ENCODE results near the gene MAP3K2.
A peak's percentile ranks its signal among the peaks of the same experiment; 100 is the strongest.
"Not testable (repeated sequence)": the region's sequence is repeated elsewhere in the genome, so short reads cannot be mapped to it uniquely, and the experiment has no call there.

The MAP3K2 gene

DNA sequence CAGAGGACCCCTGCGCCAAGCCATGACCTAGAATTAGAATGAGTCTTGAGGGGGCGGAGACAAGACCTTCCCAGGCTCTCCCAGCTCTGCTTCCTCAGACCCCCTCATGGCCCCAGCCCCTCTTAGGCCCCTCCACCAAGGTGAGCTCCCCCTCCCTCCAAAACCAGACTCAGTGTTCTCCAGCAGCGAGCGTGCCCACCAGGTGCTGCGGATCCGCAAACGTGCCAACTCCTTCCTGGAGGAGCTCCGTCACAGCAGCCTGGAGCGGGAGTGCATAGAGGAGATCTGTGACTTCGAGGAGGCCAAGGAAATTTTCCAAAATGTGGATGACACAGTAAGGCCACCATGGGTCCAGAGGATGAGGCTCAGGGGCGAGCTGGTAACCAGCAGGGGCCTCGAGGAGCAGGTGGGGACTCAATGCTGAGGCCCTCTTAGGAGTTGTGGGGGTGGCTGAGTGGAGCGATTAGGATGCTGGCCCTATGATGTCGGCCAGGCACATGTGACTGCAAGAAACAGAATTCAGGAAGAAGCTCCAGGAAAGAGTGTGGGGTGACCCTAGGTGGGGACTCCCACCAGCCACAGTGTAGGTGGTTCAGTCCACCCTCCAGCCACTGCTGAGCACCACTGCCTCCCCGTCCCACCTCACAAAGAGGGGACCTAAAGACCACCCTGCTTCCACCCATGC is 33.5 kb upstream of the MAP3K2 start:
- DNase-seq: peak in 2 of 3 donors; percentile 29 to 39

DNA sequence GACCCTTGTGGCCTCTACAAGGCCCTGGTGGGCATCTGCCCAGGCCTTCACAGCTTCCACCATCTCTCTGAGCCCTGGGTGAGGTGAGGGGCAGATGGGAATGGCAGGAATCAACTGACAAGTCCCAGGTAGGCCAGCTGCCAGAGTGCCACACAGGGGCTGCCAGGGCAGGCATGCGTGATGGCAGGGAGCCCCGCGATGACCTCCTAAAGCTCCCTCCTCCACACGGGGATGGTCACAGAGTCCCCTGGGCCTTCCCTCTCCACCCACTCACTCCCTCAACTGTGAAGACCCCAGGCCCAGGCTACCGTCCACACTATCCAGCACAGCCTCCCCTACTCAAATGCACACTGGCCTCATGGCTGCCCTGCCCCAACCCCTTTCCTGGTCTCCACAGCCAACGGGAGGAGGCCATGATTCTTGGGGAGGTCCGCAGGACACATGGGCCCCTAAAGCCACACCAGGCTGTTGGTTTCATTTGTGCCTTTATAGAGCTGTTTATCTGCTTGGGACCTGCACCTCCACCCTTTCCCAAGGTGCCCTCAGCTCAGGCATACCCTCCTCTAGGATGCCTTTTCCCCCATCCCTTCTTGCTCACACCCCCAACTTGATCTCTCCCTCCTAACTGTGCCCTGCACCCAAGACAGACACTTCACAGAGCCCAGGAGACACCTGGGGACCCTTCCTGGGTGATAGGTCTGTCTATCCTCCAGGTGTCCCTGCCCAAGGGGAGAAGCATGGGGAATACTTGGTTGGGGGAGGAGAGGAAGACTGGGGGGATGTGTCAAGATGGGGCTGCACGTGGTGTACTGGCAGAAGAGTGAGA is 32.5 kb upstream of the MAP3K2 start:
- no peak for DNase-seq

DNA sequence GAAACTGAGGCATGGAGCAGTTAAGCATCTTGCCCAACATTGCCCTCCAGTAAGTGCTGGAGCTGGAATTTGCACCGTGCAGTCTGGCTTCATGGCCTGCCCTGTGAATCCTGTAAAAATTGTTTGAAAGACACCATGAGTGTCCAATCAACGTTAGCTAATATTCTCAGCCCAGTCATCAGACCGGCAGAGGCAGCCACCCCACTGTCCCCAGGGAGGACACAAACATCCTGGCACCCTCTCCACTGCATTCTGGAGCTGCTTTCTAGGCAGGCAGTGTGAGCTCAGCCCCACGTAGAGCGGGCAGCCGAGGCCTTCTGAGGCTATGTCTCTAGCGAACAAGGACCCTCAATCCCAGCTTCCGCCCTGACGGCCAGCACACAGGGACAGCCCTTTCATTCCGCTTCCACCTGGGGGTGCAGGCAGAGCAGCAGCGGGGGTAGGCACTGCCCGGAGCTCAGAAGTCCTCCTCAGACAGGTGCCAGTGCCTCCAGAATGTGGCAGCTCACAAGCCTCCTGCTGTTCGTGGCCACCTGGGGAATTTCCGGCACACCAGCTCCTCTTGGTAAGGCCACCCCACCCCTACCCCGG is 31.8 kb upstream of the MAP3K2 start:
- DNase-seq: no peak

DNA sequence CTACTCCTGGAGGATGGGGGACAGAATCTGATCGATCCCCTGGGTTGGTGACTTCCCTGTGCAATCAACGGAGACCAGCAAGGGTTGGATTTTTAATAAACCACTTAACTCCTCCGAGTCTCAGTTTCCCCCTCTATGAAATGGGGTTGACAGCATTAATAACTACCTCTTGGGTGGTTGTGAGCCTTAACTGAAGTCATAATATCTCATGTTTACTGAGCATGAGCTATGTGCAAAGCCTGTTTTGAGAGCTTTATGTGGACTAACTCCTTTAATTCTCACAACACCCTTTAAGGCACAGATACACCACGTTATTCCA is 31.3 kb upstream of the MAP3K2 start:
- DNase-seq: no peak

DNA sequence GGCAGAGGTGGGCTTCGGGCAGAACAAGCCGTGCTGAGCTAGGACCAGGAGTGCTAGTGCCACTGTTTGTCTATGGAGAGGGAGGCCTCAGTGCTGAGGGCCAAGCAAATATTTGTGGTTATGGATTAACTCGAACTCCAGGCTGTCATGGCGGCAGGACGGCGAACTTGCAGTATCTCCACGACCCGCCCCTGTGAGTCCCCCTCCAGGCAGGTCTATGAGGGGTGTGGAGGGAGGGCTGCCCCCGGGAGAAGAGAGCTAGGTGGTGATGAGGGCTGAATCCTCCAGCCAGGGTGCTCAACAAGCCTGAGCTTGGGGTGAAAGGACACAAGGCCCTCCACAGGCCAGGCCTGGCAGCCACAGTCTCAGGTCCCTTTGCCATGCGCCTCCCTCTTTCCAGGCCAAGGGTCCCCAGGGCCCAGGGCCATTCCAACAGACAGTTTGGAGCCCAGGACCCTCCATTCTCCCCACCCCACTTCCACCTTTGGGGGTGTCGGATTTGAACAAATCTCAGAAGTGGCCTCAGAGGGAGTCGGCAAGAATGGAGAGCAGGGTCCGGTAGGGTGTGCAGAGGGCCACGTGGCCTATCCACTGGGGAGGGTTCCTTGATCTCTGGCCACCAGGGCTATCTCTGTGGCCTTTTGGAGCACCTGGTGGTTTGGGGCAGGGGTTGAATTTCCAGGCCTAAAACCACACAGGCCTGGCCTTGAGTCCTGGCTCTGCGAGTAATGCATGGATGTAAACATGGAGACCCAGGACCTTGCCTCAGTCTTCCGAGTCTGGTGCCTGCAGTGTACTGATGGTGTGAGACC is 30.7 kb upstream of the MAP3K2 start, which contains the start of gene PROC:
TSS of gene PROC (plus strand) at position 128 of the 812 bp plus-strand sequence. CDS start 1,516 bp downstream, outside the sequence.
- no peak for DNase-seq

DNA sequence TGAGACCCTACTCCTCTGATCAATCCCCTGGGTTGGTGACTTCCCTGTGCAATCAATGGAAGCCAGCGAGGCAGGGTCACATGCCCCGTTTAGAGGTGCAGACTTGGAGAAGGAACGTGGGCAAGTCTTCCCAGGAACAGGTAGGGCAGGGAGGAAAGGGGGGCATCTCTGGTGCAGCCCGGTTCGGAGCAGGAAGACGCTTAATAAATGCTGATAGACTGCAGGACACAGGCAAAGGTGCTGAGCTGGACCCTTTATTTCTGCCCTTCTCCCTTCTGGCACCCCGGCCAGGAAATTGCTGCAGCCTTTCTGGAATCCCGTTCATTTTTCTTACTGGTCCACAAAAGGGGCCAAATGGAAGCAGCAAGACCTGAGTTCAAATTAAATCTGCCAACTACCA is 29.6 kb upstream of the MAP3K2 start:
- no peak for DNase-seq

DNA sequence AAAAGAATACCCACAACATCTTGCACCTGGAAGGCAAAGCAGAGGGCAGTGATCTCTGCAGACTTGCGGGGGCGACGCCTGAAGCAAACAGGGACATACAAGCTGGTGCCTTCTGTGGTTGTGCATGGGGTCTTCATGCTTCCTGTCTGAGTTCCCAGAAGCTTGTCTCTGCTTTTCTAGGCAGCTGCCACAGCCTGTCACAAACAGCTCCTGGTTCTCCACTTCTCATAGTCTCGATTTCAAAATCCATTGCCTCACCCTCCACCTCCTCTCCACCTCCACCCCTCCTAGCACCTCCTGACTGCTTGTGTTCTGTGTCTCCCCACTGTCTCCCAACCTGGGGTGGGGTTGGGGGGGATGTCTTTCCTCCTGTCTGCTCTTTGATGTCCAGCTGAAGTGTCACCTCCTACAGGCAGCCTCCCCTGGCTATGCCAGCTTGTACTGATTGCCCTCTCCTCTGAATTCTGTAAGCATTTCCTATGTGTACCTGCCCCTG is 28.8 kb upstream of the MAP3K2 start:
- peak in 1 of 3 donors; percentile 31 for DNase-seq

DNA sequence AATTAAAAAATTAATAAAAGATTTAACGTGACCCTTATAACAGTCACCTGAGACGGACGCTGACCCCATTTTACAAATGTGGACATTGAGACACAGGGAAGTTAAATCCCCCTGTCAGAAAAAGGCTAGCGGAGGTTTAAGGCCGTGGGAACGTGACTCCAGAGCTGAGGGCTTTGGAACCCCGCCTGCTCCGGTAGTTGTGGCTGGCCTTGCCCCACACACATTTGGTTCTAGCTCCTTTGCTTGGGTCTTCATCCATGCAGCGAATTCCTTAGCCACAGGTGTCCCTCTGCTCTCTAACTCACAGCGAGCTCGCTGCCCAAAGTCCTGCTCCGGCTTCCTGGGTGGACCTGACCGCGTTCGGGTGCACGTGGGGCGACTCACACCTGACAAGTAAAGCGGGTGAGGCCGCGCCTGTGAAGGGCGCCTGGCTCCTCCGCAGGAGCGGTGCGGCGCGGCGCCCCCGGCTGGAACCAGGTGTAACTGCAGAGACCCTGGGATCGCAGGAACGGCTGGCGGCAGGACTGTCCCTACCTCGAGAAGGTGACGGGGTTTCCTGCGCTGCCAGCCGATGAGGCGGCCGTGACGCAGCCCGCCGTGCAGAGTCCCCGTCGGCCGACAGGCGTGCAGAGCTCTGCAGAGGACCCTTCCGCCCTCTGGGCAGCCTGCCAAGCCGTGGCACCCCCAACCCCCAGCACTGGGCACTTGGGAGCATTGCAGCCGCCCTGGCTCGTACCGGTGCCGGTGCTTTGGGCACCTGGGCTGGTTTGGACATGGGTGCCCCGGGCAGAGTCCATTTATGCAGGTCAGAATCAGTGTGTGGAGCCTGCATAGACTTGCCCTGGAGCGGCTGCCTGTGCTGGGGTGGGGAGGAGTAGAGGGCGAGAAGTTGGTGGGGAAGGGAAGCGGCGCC is 28.1 kb upstream of the MAP3K2 start:
- peak; percentile 66 to 82 (median 67) for DNase-seq

DNA sequence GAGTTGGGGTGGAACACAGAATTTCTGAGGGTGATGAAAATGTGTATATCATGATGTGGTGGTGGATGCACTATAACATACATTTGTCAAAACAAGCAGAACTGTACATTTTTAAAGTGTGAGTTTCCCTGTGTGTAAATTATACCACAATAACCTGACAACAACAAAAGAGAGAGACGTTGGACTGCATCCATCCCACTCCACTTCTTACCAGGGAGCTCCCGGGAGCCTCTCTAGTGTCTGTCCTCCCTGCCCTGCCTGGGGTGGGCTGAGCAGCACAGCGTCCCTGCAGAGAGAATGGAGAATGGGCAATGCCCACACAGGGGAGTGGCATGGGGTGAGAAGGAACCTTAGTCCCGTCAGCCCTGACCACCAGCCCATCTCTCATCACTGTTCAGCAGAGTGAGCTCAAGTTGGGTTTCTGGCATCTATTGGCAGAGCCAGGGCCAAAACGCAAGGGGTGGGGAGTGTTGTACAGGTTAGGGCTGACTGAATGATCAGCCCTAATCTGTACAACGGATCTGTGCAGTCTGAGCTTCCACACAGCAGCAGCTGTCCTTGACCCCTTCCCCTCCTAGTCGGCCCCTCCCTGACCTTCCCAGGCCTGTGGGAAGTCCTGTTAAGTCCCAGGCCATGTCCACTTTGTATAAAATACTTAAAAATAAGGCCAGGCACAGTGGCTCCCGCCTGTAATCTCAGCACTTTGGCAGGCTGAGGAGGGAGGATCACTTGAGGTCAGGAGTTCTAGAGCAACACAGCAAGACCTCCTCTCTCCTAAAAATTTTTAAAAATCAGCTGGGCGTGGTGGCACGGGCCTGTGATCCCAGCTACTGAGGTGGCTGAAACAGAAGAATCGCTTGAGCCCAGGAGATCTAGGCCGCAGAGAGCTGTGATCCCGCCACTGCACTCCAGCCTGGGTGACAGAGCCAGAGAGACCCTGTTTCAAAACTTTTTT is 27.1 kb upstream of the MAP3K2 start:
- DNase-seq: no peak

DNA sequence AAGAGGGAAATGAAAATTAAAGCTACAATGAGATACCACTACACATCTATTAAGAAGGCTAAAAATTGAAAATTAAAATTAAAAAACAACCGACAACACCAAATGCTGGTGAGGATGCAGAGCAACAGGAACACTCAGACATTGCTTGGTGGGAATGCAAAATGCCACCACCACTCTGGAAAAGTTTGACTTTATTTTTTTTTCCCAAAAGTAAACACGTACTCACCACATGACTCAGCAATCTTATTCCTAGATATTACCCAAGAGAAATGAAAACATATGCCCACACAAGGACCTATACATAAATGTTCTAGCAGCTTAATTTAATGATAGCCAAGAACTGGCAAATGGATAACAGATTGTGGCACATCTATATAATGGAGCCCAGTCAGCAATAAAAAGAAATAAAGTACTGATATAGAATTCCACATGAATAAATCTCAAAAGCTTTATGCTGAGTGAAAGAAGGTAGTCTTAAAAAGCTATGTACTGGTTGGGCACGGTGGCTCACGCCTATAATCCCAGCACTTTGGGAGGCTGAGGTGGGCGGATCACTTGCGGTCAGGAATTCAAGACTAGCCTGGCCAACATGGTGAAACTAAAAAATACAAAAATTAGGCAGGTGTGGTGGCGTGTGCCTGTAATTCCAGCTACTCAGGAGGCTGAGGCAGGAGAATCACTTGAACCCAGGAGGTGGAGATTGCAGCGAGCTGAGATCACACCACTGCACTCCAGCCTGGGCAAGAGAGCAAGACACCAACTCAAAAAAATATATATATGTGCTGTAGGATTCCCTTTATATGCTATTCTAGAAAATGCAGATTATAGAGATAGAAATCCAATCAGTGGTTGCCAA is 26.2 kb upstream of the MAP3K2 start:
- peak in 2 of 3 donors; percentile 32 to 51 for DNase-seq

DNA sequence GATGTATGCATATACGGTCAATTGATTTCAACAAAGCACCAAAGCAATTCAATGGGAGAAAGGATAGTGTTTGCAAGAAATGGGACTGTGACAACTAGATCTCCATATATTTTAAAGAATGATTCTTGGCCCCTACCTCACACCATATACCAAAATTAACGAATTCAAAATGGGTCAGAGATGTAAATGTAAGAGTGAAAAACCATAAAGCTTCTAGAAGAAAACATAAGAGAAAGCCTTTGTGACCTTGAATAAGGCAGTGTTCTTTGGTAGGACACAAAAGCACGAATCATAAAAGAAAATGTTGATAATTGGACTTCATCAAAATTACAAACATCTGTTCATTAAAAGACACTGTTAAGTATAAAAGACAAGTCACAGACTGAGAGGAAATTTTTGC is 25.4 kb upstream of the MAP3K2 start:
- DNase-seq: no peak

DNA sequence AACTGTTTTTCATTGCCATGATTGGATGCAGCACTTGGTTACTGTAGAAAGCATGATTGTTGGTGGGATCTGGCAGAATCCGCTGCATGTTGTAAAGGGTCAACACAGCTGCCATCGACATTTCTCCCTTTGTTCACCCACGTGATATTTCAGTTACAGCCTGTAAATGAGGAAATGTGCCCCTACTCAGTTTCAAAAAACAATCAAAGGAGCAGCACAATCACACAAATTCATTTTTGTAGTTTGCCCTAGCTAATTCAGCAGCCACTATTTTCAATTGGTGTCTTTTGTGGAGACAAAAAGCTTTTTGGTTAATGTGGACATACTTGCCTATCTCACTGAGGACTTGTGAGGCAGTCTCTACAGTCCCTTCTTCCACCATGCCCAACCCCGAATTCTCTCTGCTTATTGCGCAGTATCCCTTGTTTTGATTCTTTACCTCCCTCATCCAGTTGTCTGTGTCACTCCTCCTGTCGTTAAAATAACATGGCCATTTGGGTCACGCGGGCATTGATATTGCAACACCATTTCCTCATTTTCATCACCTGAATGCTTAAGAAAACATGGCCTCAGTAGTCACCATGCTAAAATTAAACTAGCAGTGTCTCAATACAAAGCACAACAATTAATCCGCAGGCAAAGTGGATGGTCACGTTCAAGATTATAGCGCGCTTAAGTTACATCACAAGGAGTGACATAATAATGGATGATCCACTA is 24.0 kb upstream of the MAP3K2 start:
- DNase-seq: peak; percentile 62 to 71 (median 69)

DNA sequence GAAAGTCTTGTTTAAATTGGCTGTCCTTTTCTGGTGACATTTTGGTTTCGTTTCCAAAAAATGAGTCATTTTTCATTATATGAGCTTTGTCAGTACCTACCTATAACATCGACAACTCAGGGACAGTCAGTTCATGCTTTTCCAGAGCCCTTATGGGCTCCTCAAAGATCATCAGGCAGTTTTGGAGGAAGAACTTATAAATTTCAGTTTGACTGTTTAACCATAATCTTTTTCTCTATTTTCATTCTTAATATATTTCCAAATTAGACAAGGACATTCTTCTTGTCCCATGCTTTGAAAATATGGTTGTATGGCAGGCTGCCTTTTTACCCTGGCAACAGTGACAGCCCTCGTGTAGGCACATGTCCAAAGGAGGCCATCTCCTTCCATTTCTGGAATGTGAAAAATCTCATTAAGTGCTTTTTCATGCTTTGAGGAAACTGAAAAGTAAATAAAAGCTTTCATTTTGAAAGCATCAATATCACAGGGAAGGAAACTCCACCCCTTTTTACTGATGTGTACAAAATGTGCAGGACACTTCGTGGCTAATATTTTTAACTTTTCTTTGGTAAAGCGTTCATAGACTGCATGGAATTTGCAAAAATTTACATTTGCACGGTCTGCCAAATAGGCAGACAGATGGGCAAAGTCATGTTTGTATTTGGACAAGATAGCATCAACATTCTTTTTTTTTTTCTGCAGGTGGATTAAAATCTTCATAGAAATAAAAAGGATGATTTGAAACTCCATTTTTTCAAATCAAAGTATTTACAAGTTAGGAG is 23.3 kb upstream of the MAP3K2 start:
- peak; percentile 12 to 64 (median 62) for DNase-seq

DNA sequence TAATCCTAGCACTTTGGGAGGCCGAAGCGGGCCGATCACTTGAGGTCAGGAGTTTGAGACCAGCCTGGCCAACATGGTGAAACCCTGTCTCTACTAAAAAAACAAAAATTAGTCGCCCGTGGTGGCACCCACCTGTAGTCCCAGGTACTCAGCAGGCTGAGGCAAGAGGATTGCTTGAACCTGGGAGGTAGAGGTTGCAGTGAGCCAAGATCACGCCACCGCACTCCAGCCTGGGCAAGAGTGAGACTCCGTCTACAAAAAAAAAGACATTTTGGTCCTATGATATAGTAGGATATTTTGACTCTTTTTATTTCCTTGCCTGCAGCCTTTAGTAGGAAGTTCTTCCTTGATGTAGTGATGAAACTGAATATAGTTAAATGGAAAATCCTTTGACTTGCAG is 21.9 kb upstream of the MAP3K2 start:
- not testable (repeated sequence) for DNase-seq

DNA sequence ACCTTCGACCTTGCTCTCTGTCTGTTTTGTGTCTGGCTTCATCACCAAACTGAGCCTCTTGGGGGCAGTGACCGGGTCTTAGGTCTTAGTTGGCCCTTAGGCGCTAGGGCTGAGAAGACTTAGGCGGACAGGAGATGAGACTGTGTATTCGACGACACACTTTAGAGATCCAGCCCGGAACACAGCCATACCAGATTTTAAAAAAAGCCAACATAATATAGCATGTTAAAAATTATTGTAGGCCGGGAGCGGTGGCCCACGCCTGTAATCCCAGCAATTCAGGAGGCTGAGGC is 21.0 kb upstream of the MAP3K2 start:
- no peak for DNase-seq

DNA sequence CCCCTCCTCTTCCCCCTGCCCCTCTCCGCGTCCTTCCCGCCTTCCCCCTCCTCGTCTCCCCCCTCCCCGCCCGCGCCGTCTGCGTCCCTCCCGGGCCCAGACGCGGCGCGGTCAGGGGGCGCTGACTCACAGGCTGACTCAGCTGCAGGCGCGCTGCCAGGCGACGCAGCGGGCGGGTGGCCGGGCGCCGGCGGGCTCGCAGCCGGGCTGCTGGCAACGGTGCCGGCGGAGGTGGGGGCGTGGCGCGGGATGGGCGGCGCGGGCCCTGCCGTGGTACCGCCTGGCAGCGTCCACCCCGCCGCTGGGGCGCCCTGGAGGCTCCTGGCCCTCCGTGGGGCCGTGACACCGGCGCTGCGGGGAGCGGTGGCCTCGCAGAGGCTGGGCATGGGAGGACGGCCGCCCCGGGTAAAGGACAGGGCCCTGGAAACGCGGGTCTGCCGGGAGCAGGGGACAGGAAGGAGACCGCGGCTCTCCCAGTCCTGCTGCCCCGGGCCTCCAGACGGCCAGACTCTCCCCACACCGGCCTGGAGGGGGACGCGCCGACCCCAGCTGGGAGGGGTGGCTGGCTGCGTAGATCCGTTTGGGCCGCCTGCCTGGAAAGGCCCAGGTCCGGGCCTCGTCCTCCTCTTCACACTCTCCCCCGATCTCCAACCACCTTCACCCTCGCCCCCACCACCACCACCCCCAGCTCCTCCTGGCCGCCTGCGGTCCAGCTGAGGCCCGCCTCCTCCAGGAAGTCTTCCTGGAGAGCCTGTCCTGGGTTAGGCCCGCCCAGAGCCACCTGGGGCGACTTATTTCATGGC is 20.4 kb upstream of the MAP3K2 start:
- DNase-seq: peak; percentile 95 to 98 (median 98)

DNA sequence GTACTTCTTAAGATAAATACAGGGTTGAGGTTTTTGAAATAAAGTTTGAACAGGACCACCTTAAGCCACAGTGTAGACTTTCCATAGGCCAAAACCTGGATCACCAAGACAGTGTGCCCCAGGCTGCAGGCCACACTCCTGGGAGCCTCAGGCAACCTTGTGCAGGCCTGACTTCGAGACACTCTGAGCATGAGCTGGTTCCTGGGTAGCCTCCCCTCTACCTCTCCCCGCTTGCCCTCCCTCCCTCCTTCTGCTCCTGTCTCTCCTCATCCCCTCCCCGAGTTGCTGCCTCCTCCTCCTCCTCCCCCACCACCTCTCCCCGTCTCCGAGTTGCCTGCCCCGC is 19.9 kb upstream of the MAP3K2 start:
- no peak for DNase-seq

DNA sequence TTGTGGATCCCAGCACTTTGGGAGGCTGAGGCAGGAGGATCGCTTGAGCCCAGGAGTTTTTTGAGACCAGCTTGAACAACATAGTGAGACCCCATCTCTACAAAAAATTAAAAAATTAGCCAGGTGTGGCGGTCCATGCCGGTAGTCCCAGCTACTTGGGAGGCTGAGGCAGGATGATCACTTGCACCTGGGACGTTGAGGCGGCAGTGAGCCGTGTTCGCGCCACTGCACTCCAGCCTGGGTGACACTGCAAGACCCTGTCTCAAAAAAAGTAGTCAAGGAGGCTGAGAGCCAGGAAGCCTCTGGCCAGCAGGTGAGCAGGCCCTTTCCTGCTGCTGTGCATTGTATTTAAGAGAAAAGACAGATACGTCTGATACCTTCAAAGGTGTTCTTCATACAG is 19.3 kb upstream of the MAP3K2 start:
- DNase-seq: no peak

All from suppressor macrophage treated with lipopolysaccharide for 1 hour (primary cell).